GM12891 (cell line): ENCODE results near the gene RALB. TPM values are rescaled to one million over a fixed set of nuclear protein-coding genes. Genes with fewer than 3 reads are reported as not detected.

Source experiments
- DNase-seq: peaks from one replicate; pipeline ENCODE4 v3.0.0; 2011; ENCODE audit warnings: low spot score; ENCODE audit not compliant: insufficient read length
- FAIRE-seq: peaks from 2 replicates; lab custom pipeline; 2011; peaks lifted over from hg19 to GRCh38; lab: Jason Lieb, UNC
- PAX5 ChIP-seq: IDR thresholded peaks from 2 replicates; pipeline ENCODE4 v1.6.1; 2011; ENCODE audit warnings: low read length, moderate library complexity, mild to moderate bottlenecking; ENCODE audit not compliant: insufficient read depth, severe bottlenecking
- POLR2A ChIP-seq: IDR thresholded peaks from 2 replicates; pipeline ENCODE4 v1.6.1; 2011; ENCODE audit warnings: low read depth, low read length, control low read depth
- POLR2AphosphoS5 ChIP-seq: IDR thresholded peaks from 2 replicates; pipeline ENCODE4 v1.6.1; 2011; ENCODE audit warnings: low read depth, low read length, control low read depth
- POU2F2 ChIP-seq: IDR thresholded peaks from 2 replicates; pipeline ENCODE4 v1.6.1; 2011; ENCODE audit warnings: low read depth, mild to moderate bottlenecking, control low read depth, low read length, moderate library complexity
- SPI1 ChIP-seq: IDR thresholded peaks from 2 replicates; pipeline ENCODE4 v1.6.1; 2011; ENCODE audit warnings: low read depth, low read length, control low read depth
- TAF1 ChIP-seq: IDR thresholded peaks from 2 replicates; pipeline ENCODE4 v1.6.1; 2011; ENCODE audit warnings: low read depth, low read length, control low read depth
- polyA plus RNA-seq: library from polyadenylated mRNA; unstranded; fragments of >200 nt; gene quantifications from one replicate; pipeline ENCODE4 v1.2.1, GENCODE V29; 2012; ENCODE audit warnings: low read depth, missing spikeins, inconsistent platforms; ENCODE audit not compliant: missing spikeins

RALB gene
- polyA plus RNA-seq, result 48.0 TPM

DNA sequence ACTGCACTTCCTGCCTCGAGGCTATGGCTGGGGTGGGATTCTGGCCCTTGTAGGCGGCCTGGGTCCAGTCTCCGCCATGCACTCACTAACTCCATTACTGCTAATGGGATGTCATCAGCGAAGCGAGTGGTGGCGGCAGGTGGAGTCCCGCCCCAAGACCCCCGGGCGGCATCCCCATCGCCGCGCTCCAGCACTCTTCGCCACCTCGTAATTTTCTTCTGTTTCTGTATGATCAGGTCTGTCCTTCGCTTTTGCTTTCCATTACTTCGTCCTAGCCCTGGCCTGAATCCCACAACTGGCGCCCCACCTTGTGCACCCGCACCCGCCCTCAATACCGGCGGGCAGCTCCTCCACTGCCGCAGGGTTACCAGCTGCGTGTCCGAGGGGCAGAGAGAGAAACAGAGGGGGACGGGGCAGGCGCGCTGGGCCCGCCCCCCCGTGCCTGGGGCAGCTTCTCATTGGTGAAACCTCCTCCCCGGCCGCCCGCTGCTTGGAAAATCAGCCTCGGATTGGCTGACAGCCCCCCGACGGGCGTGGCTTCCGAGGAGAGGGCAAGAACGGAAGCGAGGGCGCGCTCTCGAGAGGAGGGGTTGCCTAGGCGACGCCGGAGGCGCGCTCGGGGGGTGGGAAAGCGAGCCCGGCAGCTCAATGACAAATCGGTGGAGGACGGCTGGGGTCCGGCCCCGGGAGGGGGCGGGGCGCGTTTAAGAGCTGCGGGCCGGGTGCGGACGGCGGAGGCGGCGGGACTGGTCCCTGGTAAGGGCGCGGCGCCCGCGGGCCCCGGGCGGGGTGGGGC is at the start of gene RALB:
TSS of gene RALB (plus strand) at position 628 of the 796 bp plus-strand sequence. CDS start 25,813 bp downstream, outside the sequence.
- 0 out of 2 replicates have a peak, but pooled peaks have one; percentile 20 for TF ChIP-seq POU2F2
- TF ChIP-seq SPI1, result no peak
- no peak for TF ChIP-seq PAX5
- TF ChIP-seq TAF1, result no peak
- no peak for TF ChIP-seq POLR2A
- TF ChIP-seq POLR2AphosphoS5, result no peak; the same call in 1 of the 2 replicates
- FAIRE-seq, result peak; percentile 97
- peak; percentile 99 for DNase-seq

GRCh38 chr2:120203251-120204021 is 49.2 kb upstream of the RALB start:
- DNase-seq, result no peak
- no peak for TF ChIP-seq SPI1
- no peak for TF ChIP-seq POU2F2
- TF ChIP-seq POLR2AphosphoS5, result no peak
- TF ChIP-seq POLR2A, result no peak
- no peak for TF ChIP-seq PAX5
- TF ChIP-seq TAF1, result no peak
- no peak for FAIRE-seq

DNA sequence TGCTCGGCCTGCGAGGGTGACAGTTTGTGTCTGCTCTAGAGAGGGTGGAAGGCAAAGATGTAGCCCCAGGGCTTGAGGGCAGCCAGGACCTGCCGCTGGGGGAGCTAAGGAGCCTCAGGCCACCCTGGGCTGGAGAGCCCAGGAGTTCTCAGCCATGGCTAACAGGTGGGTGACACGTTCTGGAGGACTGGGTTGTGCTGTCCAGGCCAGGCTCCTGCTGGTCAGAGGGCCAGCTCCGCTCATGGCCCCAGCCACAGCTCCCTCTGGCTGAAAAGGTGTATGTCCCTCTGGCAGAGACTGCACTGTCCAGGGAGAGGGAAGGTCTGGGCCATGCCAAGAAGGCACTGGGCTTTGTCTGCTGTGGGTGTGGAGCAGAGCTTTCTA is 48.6 kb upstream of the RALB start:
- FAIRE-seq (no peak), DNase-seq (no peak)
- no peak for TF ChIP-seq POU2F2
- TF ChIP-seq PAX5, result no peak
- no peak for TF ChIP-seq SPI1
- no peak for TF ChIP-seq POLR2A
- no peak for TF ChIP-seq TAF1
- TF ChIP-seq POLR2AphosphoS5, result no peak

- TF ChIP-seq SPI1 (no peak), TAF1 (no peak), POLR2AphosphoS5 (no peak), POU2F2 (no peak), POLR2A (no peak), PAX5 (no peak)
- FAIRE-seq (no peak), DNase-seq (no peak)
Observed at GRCh38 chr2:120204417-120204816, 48.2 kb upstream of the RALB start.

- FAIRE-seq, result no peak
- DNase-seq, result no peak
- no peak for TF ChIP-seq POLR2AphosphoS5
- TF ChIP-seq SPI1, result no peak
- no peak for TF ChIP-seq PAX5
- TF ChIP-seq TAF1, result no peak
- no peak for TF ChIP-seq POU2F2
- TF ChIP-seq POLR2A, result no peak
Observed at GRCh38 chr2:120204945-120205670, 47.5 kb upstream of the RALB start.

DNA sequence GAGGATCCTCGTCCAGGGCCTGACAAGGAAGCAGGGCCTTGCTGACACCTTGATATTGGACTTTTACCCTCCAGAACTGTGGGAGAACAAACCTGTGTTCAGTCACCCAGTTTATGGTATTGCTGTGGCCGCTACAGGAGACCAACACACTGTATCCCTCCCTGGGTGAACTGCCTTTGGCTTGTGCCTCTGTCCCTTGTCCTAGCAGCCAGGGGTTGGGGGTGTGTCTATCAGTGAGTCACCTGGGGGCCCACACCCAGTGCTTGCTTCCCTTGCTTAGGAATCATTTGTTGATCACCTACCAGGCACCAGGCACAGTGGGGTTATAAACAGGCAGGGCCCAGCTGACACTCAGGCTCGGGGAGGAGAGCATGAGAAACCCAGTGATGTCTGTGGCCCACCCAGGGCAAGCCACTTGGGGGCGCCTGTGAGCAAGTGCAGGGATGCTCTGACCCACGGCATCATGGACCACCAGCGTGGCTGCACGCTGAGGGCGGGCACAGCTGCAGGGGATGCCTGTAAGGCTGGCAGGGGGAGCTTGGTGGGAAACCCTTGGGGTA is 46.5 kb upstream of the RALB start:
- no peak for DNase-seq
- TF ChIP-seq TAF1 (no peak), POU2F2 (no peak), SPI1 (no peak), PAX5 (no peak), POLR2A (no peak), POLR2AphosphoS5 (no peak)
- FAIRE-seq, result peak; percentile 60

DNA sequence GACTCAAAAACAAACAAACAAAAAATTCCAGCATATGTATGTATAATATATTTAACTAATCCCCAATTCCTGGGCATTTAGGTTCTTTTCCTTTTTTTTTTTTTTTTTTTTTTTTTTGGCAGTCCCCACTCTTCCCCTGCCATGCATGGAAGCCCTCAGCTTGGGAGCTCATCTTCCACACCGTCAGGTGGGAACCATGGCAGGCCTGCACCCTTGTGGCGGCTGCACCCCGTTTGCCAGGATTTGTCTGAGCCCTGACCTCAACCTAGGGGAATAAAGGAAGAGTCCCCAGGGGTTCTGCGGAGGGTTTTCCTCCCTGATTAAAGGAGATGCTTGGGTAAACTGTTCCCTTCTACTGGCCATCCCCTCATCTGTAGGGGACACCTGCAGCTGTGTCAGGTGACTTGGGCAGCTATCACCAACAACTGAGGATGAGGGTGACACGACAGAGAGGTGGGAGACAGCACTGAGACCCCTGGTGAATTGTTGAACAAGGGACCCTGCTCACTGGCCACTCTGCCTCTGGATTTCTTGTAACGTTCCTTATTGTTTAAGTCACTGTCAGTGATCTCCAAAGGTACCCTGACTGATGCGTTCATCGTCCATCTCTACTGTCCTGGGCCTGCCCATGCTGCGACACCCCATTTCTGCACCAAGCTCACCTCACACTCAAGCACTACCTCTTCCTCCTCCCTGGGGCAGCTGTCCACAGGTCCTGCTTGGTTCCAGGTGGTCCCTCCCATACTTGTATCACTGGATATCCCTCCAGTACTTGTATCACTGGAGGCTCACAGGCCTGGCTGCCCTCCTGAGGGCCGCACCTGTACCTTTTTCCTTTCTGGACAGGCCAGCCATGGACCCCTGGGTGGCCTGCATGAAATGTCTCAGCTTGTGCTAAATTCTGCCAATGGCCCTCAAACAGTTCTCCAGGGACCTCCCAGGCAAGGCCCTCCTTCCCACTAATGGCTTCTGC is 44.0 kb upstream of the RALB start:
- no peak for FAIRE-seq
- DNase-seq, result no peak
- TF ChIP-seq POLR2A (no peak), POLR2AphosphoS5 (no peak), POU2F2 (no peak), TAF1 (no peak), PAX5 (no peak), SPI1 (no peak)
